ENCODE data around the gene APOA1. TPM values are rescaled to one million over a fixed set of nuclear protein-coding genes. Genes with fewer than 3 reads are reported as not detected.

Gene APOA1
- total RNA-seq, 1 donor from 2014 or later, result 2.7 TPM

GRCh38 chr11:116787786-116788486 lies 49.5 kb downstream of the APOA1 start, which contains the start of gene ZPR1:
Gene ZPR1, minus strand, starts transcription at chr11:116788023. Its CDS starts 33 bp downstream, at chr11:116787990.
- H3K36me3 ChIP-seq, result no peaks in the 10 kb centered on the region
- Mint-ChIP-seq H3K4me1 (peaks cover 14% of the 10 kb centered on the region), H3K4me3 (peak within 1 kb of the TSS; percentile 98), H3K27ac (peak within 1 kb of the TSS; percentile 54), H3K27me3 (ENCODE audit: insufficient read depth, low read depth) (peaks cover 4% of the 10 kb centered on the region), H3K9me3 (no peaks in the 10 kb centered on the region), H3K36me3 (peaks cover 14% of the 10 kb centered on the region)
- no peaks in the 10 kb centered on the region for H4K20me1 ChIP-seq (ENCODE audit: low read depth)
- peaks cover 11% of the 10 kb centered on the region for H3K27me3 ChIP-seq
- H3K4me3 ChIP-seq, result peak within 1 kb of the TSS; percentile 87
- H3K27ac ChIP-seq, result no peak within 1 kb of the TSS
- H3K9me3 ChIP-seq (ENCODE audit: low read depth), result no peaks in the 10 kb centered on the region
- H3F3A ChIP-seq (ENCODE audit: low read depth), result no peaks in the 10 kb centered on the region
- peaks cover 16% of the 10 kb centered on the region for H3K79me2 ChIP-seq (ENCODE audit: low read depth)
- TF ChIP-seq, protein P1, sequence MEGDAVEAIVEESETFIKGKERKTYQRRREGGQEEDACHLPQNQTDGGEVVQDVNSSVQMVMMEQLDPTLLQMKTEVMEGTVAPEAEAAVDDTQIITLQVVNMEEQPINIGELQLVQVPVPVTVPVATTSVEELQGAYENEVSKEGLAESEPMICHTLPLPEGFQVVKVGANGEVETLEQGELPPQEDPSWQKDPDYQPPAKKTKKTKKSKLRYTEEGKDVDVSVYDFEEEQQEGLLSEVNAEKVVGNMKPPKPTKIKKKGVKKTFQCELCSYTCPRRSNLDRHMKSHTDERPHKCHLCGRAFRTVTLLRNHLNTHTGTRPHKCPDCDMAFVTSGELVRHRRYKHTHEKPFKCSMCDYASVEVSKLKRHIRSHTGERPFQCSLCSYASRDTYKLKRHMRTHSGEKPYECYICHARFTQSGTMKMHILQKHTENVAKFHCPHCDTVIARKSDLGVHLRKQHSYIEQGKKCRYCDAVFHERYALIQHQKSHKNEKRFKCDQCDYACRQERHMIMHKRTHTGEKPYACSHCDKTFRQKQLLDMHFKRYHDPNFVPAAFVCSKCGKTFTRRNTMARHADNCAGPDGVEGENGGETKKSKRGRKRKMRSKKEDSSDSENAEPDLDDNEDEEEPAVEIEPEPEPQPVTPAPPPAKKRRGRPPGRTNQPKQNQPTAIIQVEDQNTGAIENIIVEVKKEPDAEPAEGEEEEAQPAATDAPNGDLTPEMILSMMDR (IDR thresholded peaks at IDR 0.05), result no peak
- TF ChIP-seq EZH2phosphoT487 (IDR thresholded peaks at IDR 0.05), result no peak
- TF ChIP-seq EZH2 (IDR thresholded peaks at IDR 0.05), result no peak
- peaks cover 5% of the 10 kb centered on the region for H3K4me1 ChIP-seq
- H3K9ac ChIP-seq, result peak within 1 kb of the TSS; percentile 61
- peak; percentile 73 for DNase-seq (ENCODE audit: low spot score)
- H2AFZ ChIP-seq (replicated peaks), result peak within 1 kb of the TSS; percentile 90
- peak within 1 kb of the TSS; percentile 85 for H3K4me2 ChIP-seq

DNA sequence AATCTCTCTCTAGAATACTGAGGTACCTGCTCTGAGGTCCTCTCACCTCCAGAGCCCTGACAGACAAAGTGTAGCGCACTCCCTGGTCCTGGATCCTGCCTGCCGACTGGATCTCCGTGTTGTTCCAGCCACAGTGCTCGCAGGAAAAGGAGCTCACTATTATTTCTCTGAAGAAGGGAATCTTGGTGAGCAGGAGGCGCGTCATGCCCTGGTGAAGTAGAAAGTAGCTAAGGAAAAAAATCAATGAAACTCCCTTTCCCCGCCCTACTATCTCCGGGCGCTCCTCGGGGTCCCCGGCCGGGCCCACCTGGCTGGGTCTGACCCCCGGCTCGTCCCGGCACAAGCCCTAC lies 50.0 kb downstream of the APOA1 start:
- peak overlapping the region; percentile 90 for H2AFZ ChIP-seq (replicated peaks)
- H3K27ac Mint-ChIP-seq, result no peak overlapping the region
- no peak overlapping the region for H3K27ac ChIP-seq
- peaks cover 16% of the 10 kb centered on the region for H3K79me2 ChIP-seq (ENCODE audit: low read depth)
- H4K20me1 ChIP-seq (ENCODE audit: low read depth), result no peaks in the 10 kb centered on the region
- TF ChIP-seq EZH2 (IDR thresholded peaks at IDR 0.05) (no peak), EZH2phosphoT487 (IDR thresholded peaks at IDR 0.05) (no peak)
- TF ChIP-seq, protein P1 (IDR thresholded peaks at IDR 0.05), result no peak
- H3K4me1 Mint-ChIP-seq, result peaks cover 14% of the 10 kb centered on the region
- no peaks in the 10 kb centered on the region for H3K4me1 ChIP-seq
- H3K36me3 Mint-ChIP-seq, result peaks cover 14% of the 10 kb centered on the region
- H3K4me3 Mint-ChIP-seq, result peak overlapping the region; percentile 98
- no peaks in the 10 kb centered on the region for H3K36me3 ChIP-seq
- H3K27me3 ChIP-seq, result peaks cover 11% of the 10 kb centered on the region
- peak overlapping the region; percentile 61 for H3K9ac ChIP-seq
- no peaks in the 10 kb centered on the region for H3F3A ChIP-seq (ENCODE audit: low read depth)
- peaks cover 4% of the 10 kb centered on the region for H3K27me3 Mint-ChIP-seq (ENCODE audit: insufficient read depth, low read depth)
- H3K4me2 ChIP-seq, result peak overlapping the region; percentile 85
- DNase-seq (ENCODE audit: low spot score), result no peak
- H3K9me3 ChIP-seq (ENCODE audit: low read depth), result no peaks in the 10 kb centered on the region
- peak overlapping the region; percentile 87 for H3K4me3 ChIP-seq
- H3K9me3 Mint-ChIP-seq, result no peaks in the 10 kb centered on the region

GRCh38 chr11:116786966-116787365 lies 50.5 kb downstream of the APOA1 start:
- Histone ChIP-seq H3K9me3 (ENCODE audit: low read depth) (no peaks in the 10 kb centered on the region), H3K4me3 (peak overlapping the region; percentile 87), H3K36me3 (no peaks in the 10 kb centered on the region), H3F3A (ENCODE audit: low read depth) (no peaks in the 10 kb centered on the region), H3K27me3 (peaks cover 11% of the 10 kb centered on the region), H3K4me1 (no peaks in the 10 kb centered on the region), H2AFZ (replicated peaks) (peak overlapping the region; percentile 90), H3K79me2 (ENCODE audit: low read depth) (peaks cover 16% of the 10 kb centered on the region), H3K4me2 (peak overlapping the region; percentile 85), H3K27ac (no peak overlapping the region), H3K9ac (peak overlapping the region; percentile 61), H4K20me1 (ENCODE audit: low read depth) (no peaks in the 10 kb centered on the region)
- TF ChIP-seq EZH2 (IDR thresholded peaks at IDR 0.05) (no peak), EZH2phosphoT487 (IDR thresholded peaks at IDR 0.05) (no peak)
- TF ChIP-seq, protein P1 (IDR thresholded peaks at IDR 0.05), result no peak
- Mint-ChIP-seq H3K4me1 (peaks cover 14% of the 10 kb centered on the region), H3K9me3 (no peaks in the 10 kb centered on the region), H3K27me3 (ENCODE audit: insufficient read depth, low read depth) (peaks cover 4% of the 10 kb centered on the region), H3K27ac (no peak overlapping the region), H3K4me3 (peak overlapping the region; percentile 98), H3K36me3 (peaks cover 18% of the 10 kb centered on the region)
- DNase-seq (ENCODE audit: low spot score), result no peak
